ENCODE data around the gene CLUH. TPM values are rescaled to one million over a fixed set of nuclear protein-coding genes. Genes with fewer than 3 reads are reported as not detected.

Gene CLUH
- total RNA-seq, 1 donor from 2014 or later, result 36.0 TPM

- H3K9me3 Mint-ChIP-seq (ENCODE audit: low read depth), result no peaks in the 10 kb centered on the region
- DNase-seq (ENCODE audit: low spot score), result no peak
- H3K27ac Mint-ChIP-seq (ENCODE audit: unreplicated experiment), result no peak overlapping the region
- no peaks in the 10 kb centered on the region for H3K36me3 Mint-ChIP-seq (ENCODE audit: low read depth)
- TF ChIP-seq, protein P1, sequence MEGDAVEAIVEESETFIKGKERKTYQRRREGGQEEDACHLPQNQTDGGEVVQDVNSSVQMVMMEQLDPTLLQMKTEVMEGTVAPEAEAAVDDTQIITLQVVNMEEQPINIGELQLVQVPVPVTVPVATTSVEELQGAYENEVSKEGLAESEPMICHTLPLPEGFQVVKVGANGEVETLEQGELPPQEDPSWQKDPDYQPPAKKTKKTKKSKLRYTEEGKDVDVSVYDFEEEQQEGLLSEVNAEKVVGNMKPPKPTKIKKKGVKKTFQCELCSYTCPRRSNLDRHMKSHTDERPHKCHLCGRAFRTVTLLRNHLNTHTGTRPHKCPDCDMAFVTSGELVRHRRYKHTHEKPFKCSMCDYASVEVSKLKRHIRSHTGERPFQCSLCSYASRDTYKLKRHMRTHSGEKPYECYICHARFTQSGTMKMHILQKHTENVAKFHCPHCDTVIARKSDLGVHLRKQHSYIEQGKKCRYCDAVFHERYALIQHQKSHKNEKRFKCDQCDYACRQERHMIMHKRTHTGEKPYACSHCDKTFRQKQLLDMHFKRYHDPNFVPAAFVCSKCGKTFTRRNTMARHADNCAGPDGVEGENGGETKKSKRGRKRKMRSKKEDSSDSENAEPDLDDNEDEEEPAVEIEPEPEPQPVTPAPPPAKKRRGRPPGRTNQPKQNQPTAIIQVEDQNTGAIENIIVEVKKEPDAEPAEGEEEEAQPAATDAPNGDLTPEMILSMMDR (IDR thresholded peaks at IDR 0.05), result no peak
- no peak overlapping the region for H3K4me3 Mint-ChIP-seq (ENCODE audit: unreplicated experiment)
- H3K4me1 Mint-ChIP-seq (ENCODE audit: low read depth), result no peaks in the 10 kb centered on the region
- H3K27me3 Mint-ChIP-seq (ENCODE audit: low read depth), result peaks cover 29% of the 10 kb centered on the region
These were observed 39.2 kb upstream of the CLUH start for GRCh38 chr17:2750721-2751120.

GRCh38 chr17:2749784-2750181 is 38.2 kb upstream of the CLUH start:
- Mint-ChIP-seq H3K4me1 (ENCODE audit: low read depth) (no peaks in the 10 kb centered on the region), H3K27me3 (ENCODE audit: low read depth) (peaks cover 35% of the 10 kb centered on the region), H3K27ac (ENCODE audit: unreplicated experiment) (no peak overlapping the region), H3K36me3 (ENCODE audit: low read depth) (no peaks in the 10 kb centered on the region), H3K9me3 (ENCODE audit: low read depth) (no peaks in the 10 kb centered on the region), H3K4me3 (ENCODE audit: unreplicated experiment) (no peak overlapping the region)
- TF ChIP-seq, protein P1 (IDR thresholded peaks at IDR 0.05), result no peak
- no peak for DNase-seq (ENCODE audit: low spot score)

GRCh38 chr17:2749058-2749783 is 37.7 kb upstream of the CLUH start, which contains the start of gene CCDC92B:
Gene CCDC92B (minus strand): TSS chr17:2749652. CDS start chr17:2735145, 14,507 bp downstream.
- TF ChIP-seq, protein P1 (IDR thresholded peaks at IDR 0.05), result no peak
- Mint-ChIP-seq H3K36me3 (ENCODE audit: low read depth) (no peaks in the 10 kb centered on the region), H3K27ac (ENCODE audit: unreplicated experiment) (no peak within 1 kb of the TSS), H3K27me3 (ENCODE audit: low read depth) (peaks cover 38% of the 10 kb centered on the region), H3K9me3 (ENCODE audit: low read depth) (no peaks in the 10 kb centered on the region), H3K4me1 (ENCODE audit: low read depth) (no peaks in the 10 kb centered on the region), H3K4me3 (ENCODE audit: unreplicated experiment) (no peak within 1 kb of the TSS)
- no peak for DNase-seq (ENCODE audit: low spot score)

GRCh38 chr17:2745317-2746037 is 33.9 kb upstream of the CLUH start:
- Mint-ChIP-seq H3K27ac (ENCODE audit: unreplicated experiment) (no peak overlapping the region), H3K4me3 (ENCODE audit: unreplicated experiment) (no peak overlapping the region), H3K4me1 (ENCODE audit: low read depth) (no peaks in the 10 kb centered on the region), H3K27me3 (ENCODE audit: low read depth) (peaks cover 46% of the 10 kb centered on the region), H3K36me3 (ENCODE audit: low read depth) (no peaks in the 10 kb centered on the region), H3K9me3 (ENCODE audit: low read depth) (no peaks in the 10 kb centered on the region)
- TF ChIP-seq, protein P1 (IDR thresholded peaks at IDR 0.05), result no peak
- no peak for DNase-seq (ENCODE audit: low spot score)

DNA sequence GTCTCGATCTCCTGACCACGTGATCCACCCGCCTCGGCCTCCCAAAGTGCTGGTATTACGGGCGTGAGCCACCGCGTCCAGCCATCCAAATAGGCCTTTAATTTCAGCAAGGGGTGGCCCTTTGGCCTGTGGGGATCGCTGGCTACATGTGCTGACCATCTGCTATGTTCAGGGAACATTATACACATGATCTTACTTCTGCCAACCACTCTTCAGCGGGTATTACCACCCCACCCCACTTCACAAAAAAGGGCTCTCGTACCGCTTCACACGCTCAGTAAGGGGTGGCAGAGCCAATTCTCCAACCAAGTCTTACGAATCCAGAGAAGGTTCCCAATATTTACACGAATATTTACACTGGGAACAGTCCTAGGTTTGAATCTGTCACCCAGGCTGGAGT is 26.1 kb upstream of the CLUH start:
- Mint-ChIP-seq H3K27me3 (ENCODE audit: low read depth) (peaks cover 18% of the 10 kb centered on the region), H3K4me1 (ENCODE audit: low read depth) (no peaks in the 10 kb centered on the region), H3K4me3 (ENCODE audit: unreplicated experiment) (no peak overlapping the region), H3K36me3 (ENCODE audit: low read depth) (no peaks in the 10 kb centered on the region), H3K27ac (ENCODE audit: unreplicated experiment) (no peak overlapping the region), H3K9me3 (ENCODE audit: low read depth) (no peaks in the 10 kb centered on the region)
- no peak for DNase-seq (ENCODE audit: low spot score)
- TF ChIP-seq, protein P1 (IDR thresholded peaks at IDR 0.05), result no peak

All from chondrocyte (in vitro differentiated cells).